ENCODE data around the gene COL23A1. TPM values are rescaled to one million over a fixed set of nuclear protein-coding genes. Genes with fewer than 3 reads are reported as not detected.
A peak's percentile ranks its signal among the peaks of the same experiment; 100 is the strongest.

COL23A1 gene
- total and polyA plus RNA-seq, 2 of the 13 experiments (the other 11 are each of a cell fraction or from before 2014, with no cell fraction given) = not detected

DNA sequence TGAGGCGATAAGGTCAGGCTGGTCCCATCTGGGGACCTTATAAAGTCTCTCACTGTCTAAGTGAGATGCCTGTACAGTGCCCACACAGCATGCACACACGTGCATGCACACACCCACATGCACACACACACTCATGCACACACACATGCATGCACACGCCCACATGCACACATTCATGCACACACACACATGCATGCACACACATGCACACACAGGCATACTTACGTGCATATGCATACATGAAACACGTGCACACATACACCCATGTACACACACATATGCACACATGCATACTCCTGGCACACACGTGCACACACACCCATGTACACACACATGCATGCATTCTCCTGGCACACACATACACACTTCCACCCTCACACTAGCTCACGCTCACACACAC is 12.2 kb downstream of the COL23A1 start:
- Histone ChIP-seq H2AFZ (ENCODE audit: low read length) (no peak overlapping the region), H3K9me3 (ENCODE audit: low read length) (no peaks in the 10 kb centered on the region), H3K27me3 (ENCODE audit: control insufficient read depth in 1 of 2, insufficient read depth in 2 of 2, low read length in 2 of 2) (peaks cover 1 to 33% of the 10 kb centered on the region in 2 experiments; a peak in 4 of 5 replicates), H3K9ac (ENCODE audit: insufficient read depth, low read depth, low read length) (no peak overlapping the region), H3K27ac (ENCODE audit: extremely low read length, insufficient read depth, low read length) (no peak overlapping the region), H4K20me1 (ENCODE audit: insufficient read depth, low read length) (no peaks in the 10 kb centered on the region), H3K79me2 (ENCODE audit: insufficient read depth, low read length) (no peaks in the 10 kb centered on the region), H3K4me2 (ENCODE audit: low read depth, low read length) (no peak overlapping the region), H3K4me1 (ENCODE audit: insufficient read depth, low read length) (no peaks in the 10 kb centered on the region), H3K4me3 (replicated peaks in 1 of 3; ENCODE audit: insufficient read depth in 1 of 3, low read depth in 2 of 3, low read length in 3 of 3) (no peak overlapping the region), H3K36me3 (replicated peaks in 1 of 2; ENCODE audit: control insufficient read depth in 1 of 2, insufficient read depth in 2 of 2, low read length in 2 of 2) (no peaks in the 10 kb centered on the region)
- no peak for DNase-seq (ENCODE audit: low spot score)
- BruUV-seq (replicated peaks) = no TSS peak
- WGBS (ENCODE audit: low lambda C conversion rate) = 24% methylated on average over 5 of the region's 7 CpGs
- in situ Hi-C loops (cut with HindIII; ENCODE audit: extremely low pct_ligation_motif_present, low pct_unique_long_range_greater_than_20kb) (no loop called here), intact Hi-C loops (cut with micrococcal nuclease; ENCODE audit: unreplicated experiment) (no loop called here)
- ChIA-PET CTCF (ENCODE audit: low intra/inter-chr PET ratio, low total read pairs) (no interaction called here), POLR2A (no interaction called here)
- peak; percentile 99 for TF ChIP-seq MNT (IDR thresholded peaks at IDR 0.05)
- TF ChIP-seq, protein P1, sequence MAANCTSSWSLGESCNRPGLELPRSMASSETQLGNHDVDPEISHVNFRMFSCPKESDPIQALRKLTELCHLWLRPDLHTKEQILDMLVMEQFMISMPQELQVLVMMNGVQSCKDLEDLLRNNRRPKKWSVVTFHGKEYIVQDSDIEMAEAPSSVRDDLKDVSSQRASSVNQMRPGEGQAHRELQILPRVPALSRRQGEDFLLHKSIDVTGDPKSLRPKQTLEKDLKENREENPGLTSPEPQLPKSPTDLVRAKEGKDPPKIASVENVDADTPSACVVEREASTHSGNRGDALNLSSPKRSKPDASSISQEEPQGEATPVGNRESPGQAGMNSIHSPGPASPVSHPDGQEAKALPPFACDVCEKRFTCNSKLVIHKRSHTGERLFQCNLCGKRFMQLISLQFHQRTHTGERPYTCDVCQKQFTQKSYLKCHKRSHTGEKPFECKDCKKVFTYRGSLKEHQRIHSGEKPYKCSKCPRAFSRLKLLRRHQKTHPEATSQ (CRISPR knock-in tag; IDR thresholded peaks at IDR 0.05; ENCODE audit: borderline replicate concordance) = no peak
- FAIRE-seq = no peak
- ATAC-seq = no peak

DNA sequence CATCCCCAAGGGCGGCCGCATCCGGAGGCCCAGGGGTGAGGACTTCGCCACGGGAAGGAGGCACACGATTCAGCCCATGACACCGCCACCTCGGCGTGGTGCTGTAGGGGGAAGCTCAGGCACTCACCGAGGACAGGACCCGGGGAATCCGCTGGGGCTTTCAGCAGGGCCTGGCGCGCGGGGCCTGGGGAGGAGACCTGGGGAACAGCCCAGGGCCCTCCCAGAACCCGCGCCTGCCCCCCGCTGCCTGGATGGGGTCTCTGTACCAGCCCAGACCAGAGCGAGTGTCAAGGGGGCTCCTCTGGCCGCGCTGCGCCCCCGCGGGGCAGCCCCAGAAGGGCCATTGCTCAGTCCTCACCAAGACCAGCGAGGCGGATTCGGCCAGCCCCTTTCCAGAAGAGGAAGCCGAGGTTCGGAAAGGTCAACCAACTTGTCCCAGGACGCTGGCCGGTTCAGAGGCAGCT is 12.8 kb downstream of the COL23A1 start:
- WGBS (ENCODE audit: low lambda C conversion rate) = 63% methylated on average over 7 of the region's 31 CpGs
- H3K4me2 ChIP-seq (ENCODE audit: low read depth, low read length) = no peak overlapping the region
- no peak overlapping the region for H3K9ac ChIP-seq (ENCODE audit: insufficient read depth, low read depth, low read length)
- ChIA-PET CTCF (ENCODE audit: low intra/inter-chr PET ratio, low total read pairs) (no interaction called here), POLR2A (no interaction called here)
- in situ Hi-C loops (cut with HindIII; ENCODE audit: extremely low pct_ligation_motif_present, low pct_unique_long_range_greater_than_20kb) = no loop called here
- peaks cover 1 to 28% of the 10 kb centered on the region in 2 experiments; a peak in 3 of 5 replicates for H3K27me3 ChIP-seq (ENCODE audit: control insufficient read depth in 1 of 2, insufficient read depth in 2 of 2, low read length in 2 of 2)
- H3K79me2 ChIP-seq (ENCODE audit: insufficient read depth, low read length) = no peaks in the 10 kb centered on the region
- ATAC-seq (no peak), FAIRE-seq (no peak), DNase-seq (ENCODE audit: low spot score) (no peak)
- no peak overlapping the region for H3K4me3 ChIP-seq (replicated peaks in 1 of 3; ENCODE audit: insufficient read depth in 1 of 3, low read depth in 2 of 3, low read length in 3 of 3)
- H3K4me1 ChIP-seq (ENCODE audit: insufficient read depth, low read length) = no peaks in the 10 kb centered on the region
- no peaks in the 10 kb centered on the region for H4K20me1 ChIP-seq (ENCODE audit: insufficient read depth, low read length)
- intact Hi-C loops (cut with micrococcal nuclease; ENCODE audit: unreplicated experiment) = no loop called here
- H3K9me3 ChIP-seq (ENCODE audit: low read length) = 0 out of 2 replicates have a peak, but pooled peaks cover 5% of the 10 kb centered on the region
- no peak overlapping the region for H2AFZ ChIP-seq (ENCODE audit: low read length)
- H3K27ac ChIP-seq (ENCODE audit: extremely low read length, insufficient read depth, low read length) = no peak overlapping the region
- H3K36me3 ChIP-seq (replicated peaks in 1 of 2; ENCODE audit: control insufficient read depth in 1 of 2, insufficient read depth in 2 of 2, low read length in 2 of 2) = no peaks in the 10 kb centered on the region
- no TSS peak for BruUV-seq (replicated peaks)
- TF ChIP-seq ZNF251 (CRISPR knock-in tag; IDR thresholded peaks at IDR 0.05) = no peak
- TF ChIP-seq PBX3 (CRISPR knock-in tag; IDR thresholded peaks at IDR 0.05; ENCODE audit: borderline replicate concordance) = no peak
- TF ChIP-seq SNRNP70 (IDR thresholded peaks at IDR 0.05; ENCODE audit: low read depth, low read length) = no peak
- no peak for TF ChIP-seq RFX1 (IDR thresholded peaks at IDR 0.05)
- no peak for TF ChIP-seq ZNF746 (CRISPR knock-in tag; IDR thresholded peaks at IDR 0.05)
- TF ChIP-seq HES4 (CRISPR knock-in tag; IDR thresholded peaks at IDR 0.05; ENCODE audit: borderline replicate concordance) = no peak
- TF ChIP-seq, protein P2, sequence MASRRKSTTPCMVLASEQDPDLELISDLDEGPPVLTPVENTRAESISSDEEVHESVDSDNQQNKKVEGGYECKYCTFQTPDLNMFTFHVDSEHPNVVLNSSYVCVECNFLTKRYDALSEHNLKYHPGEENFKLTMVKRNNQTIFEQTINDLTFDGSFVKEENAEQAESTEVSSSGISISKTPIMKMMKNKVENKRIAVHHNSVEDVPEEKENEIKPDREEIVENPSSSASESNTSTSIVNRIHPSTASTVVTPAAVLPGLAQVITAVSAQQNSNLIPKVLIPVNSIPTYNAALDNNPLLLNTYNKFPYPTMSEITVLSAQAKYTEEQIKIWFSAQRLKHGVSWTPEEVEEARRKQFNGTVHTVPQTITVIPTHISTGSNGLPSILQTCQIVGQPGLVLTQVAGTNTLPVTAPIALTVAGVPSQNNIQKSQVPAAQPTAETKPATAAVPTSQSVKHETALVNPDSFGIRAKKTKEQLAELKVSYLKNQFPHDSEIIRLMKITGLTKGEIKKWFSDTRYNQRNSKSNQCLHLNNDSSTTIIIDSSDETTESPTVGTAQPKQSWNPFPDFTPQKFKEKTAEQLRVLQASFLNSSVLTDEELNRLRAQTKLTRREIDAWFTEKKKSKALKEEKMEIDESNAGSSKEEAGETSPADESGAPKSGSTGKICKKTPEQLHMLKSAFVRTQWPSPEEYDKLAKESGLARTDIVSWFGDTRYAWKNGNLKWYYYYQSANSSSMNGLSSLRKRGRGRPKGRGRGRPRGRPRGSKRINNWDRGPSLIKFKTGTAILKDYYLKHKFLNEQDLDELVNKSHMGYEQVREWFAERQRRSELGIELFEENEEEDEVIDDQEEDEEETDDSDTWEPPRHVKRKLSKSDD (CRISPR knock-in tag; IDR thresholded peaks at IDR 0.05; ENCODE audit: low read depth) = no peak
- TF ChIP-seq SCMH1 (CRISPR knock-in tag; IDR thresholded peaks at IDR 0.05; ENCODE audit: borderline replicate concordance) = no peak
- no peak for TF ChIP-seq GABPB1 (CRISPR knock-in tag; IDR thresholded peaks at IDR 0.05)
- TF ChIP-seq NFRKB (IDR thresholded peaks at IDR 0.05) = no peak
- TF ChIP-seq GTF2F1 (IDR thresholded peaks at IDR 0.05; ENCODE audit: low read length) = no peak
